HepG2 (cell line): ENCODE data around the gene ZNF700. TPM values are rescaled to one million over a fixed set of nuclear protein-coding genes. Genes with fewer than 3 reads are reported as not detected.

Experiments
- ATAC-seq: fragments of 200-7000 bp; cut with Tn5 transposase; 3 replicates; pipeline ENCODE4 v1.9.1; 2020; ENCODE audit warnings: mild to moderate bottlenecking, moderate library complexity
- BruUV-seq: library from RNA; stranded (reverse); fragments of 400-500 nt; replicated peaks from 2 replicates; lab custom pipeline; 2021; lab: Mats Ljungman, UMichigan
- CTCF ChIA-PET: fragments of 300-600 bp; formaldehyde crosslinking; extraction: SDS; loops from one replicate; lab custom pipeline; 2021; ENCODE audit warnings: low total read pairs, inconsistent platforms, low intra/inter-chr PET ratio; lab: Yijun Ruan, JAX
- POLR2A ChIA-PET: fragments of 350-600 bp; sonication (Branson Sonifier 250); formaldehyde crosslinking; loops from one replicate; lab custom pipeline; 2020; ENCODE audit warnings: antibody characterized with exemption, inconsistent platforms; lab: Yijun Ruan, JAX
- DNase-seq: peaks from one replicate; pipeline ENCODE4 v3.0.0-alpha.2; 2015; ENCODE audit warnings: low spot score
- FAIRE-seq: peaks from 3 replicates; lab custom pipeline; 2011; peaks lifted over from hg19 to GRCh38; lab: Jason Lieb, UNC
- H2AFZ ChIP-seq: one replicate; pipeline ENCODE4 v1.6.1; 2011; ENCODE audit warnings: low read length, inconsistent platforms
- H3K27ac ChIP-seq: fragments of 300-600 bp; 3 replicates; pipeline ENCODE4 v1.8.0; 2011; ENCODE audit warnings: mixed run types, mild to moderate bottlenecking, mixed read lengths, low read length, inconsistent platforms; ENCODE audit not compliant: insufficient read depth; ENCODE audit errors: extremely low read length
- H3K27me3 ChIP-seq, 2 experiments: fragments of 200-600 bp in 1 of 2; 2 replicates in 1 of 2; 3 replicates in 1 of 2; pipeline versions ENCODE4 v1.6.0 to v1.8.0; 2011; ENCODE audit warnings: low read length in 2 of 2, mild to moderate bottlenecking in 2 of 2, moderate library complexity in 2 of 2, inconsistent platforms in 1 of 2; ENCODE audit not compliant: insufficient read depth in 2 of 2, control insufficient read depth in 1 of 2
- H3K36me3 ChIP-seq, 2 experiments: fragments of 200-600 bp in 1 of 2; replicated peaks in 1 of 2; 2 replicates in 1 of 2; 3 replicates in 1 of 2; pipeline versions ENCODE4 v1.5.1 to v1.8.0; 2011; ENCODE audit warnings: low read length in 2 of 2, inconsistent platforms in 1 of 2; ENCODE audit not compliant: insufficient read depth in 2 of 2, control insufficient read depth in 1 of 2
- H3K4me1 ChIP-seq: 2 replicates; pipeline ENCODE4 v1.5.1; 2012; ENCODE audit warnings: low read length, inconsistent platforms; ENCODE audit not compliant: insufficient read depth
- H3K4me2 ChIP-seq: 2 replicates; pipeline ENCODE4 v1.6.0; 2011; ENCODE audit warnings: low read depth, low read length, inconsistent platforms
- H3K4me3 ChIP-seq, 3 experiments: fragments of 200-600 bp in 1 of 3; sonication (generic), shearing (Covaris generic) in 1 of 3; replicated peaks in 1 of 3; 2 replicates each; pipeline ENCODE4 v1.5.1; 2011 to 2016; ENCODE audit warnings: low read length in 3 of 3, inconsistent platforms in 2 of 3, low read depth in 2 of 3, mild to moderate bottlenecking in 2 of 3, control low read depth in 1 of 3, mixed read lengths in 1 of 3; ENCODE audit not compliant: insufficient read depth in 1 of 3
- H3K79me2 ChIP-seq: one replicate; pipeline ENCODE4 v1.6.1; 2011; ENCODE audit warnings: low read length, inconsistent platforms; ENCODE audit not compliant: insufficient read depth
- H3K9ac ChIP-seq: 2 replicates; pipeline ENCODE4 v1.6.0; 2011; ENCODE audit warnings: mild to moderate bottlenecking, low read depth, low read length, inconsistent platforms; ENCODE audit not compliant: insufficient read depth
- H3K9me3 ChIP-seq: 2 replicates; pipeline ENCODE4 v1.5.1; 2012; ENCODE audit warnings: mild to moderate bottlenecking, low read length
- H4K20me1 ChIP-seq: 2 replicates; pipeline ENCODE4 v1.6.0; 2011; ENCODE audit warnings: inconsistent platforms, mild to moderate bottlenecking, low read length, moderate library complexity; ENCODE audit not compliant: insufficient read depth
- PHF5A ChIP-seq: IDR thresholded peaks from one replicate; pipeline ENCODE4 v1.6.1; 2018; ENCODE audit warnings: low read depth, missing genetic modification reagents; ENCODE audit not compliant: unreplicated experiment
- ZNF331 ChIP-seq: sonication (generic); formaldehyde crosslinking; IDR thresholded peaks from 2 replicates; pipeline ENCODE4 v1.4.0; 2020; ENCODE audit warnings: missing genetic modification reagents
- ZNF460 ChIP-seq: sonication (generic); formaldehyde crosslinking; IDR thresholded peaks from 2 replicates; pipeline ENCODE4 v1.5.1; 2020; ENCODE audit warnings: missing genetic modification reagents, mild to moderate bottlenecking, borderline replicate concordance
- WGBS: methylation state at CpG from one replicate; pipeline ENCODE4 v1.1.6; 2017; ENCODE audit warnings: low lambda C conversion rate; 5-methylcytosine and 5-hydroxymethylcytosine counted together
- in situ Hi-C: cut with HindIII; loops from 2 replicates; pipeline ENCODE4 v1.10.0; 2017; ENCODE audit warnings: low pct_unique_long_range_greater_than_20kb; ENCODE audit not compliant: extremely low pct_ligation_motif_present
- intact Hi-C: fragments of 100-400 bp; cut with micrococcal nuclease; formaldehyde crosslinking; loops from one replicate; pipeline ENCODE4 v1.10.0; 2022; ENCODE audit not compliant: unreplicated experiment
- polyA plus RNA-seq, 8 experiments: library from polyadenylated mRNA; depleted of rRNA in 3 of 8; stranded (reverse) in 7 of 8; unstranded in 1 of 8; fragments of >200 nt; fragmentation: Illumina TruSeq in 4 of 8; extraction: Trizol in 4 of 8; gene quantifications; 2 replicates each; pipeline versions ENCODE4 v1.2.1 to v1.2.3, GENCODE V29; 2011 to 2016; ENCODE audit warnings: low read depth in 4 of 8, missing spikeins in 1 of 8, mixed read lengths in 1 of 8; ENCODE audit not compliant: insufficient read depth in 1 of 8
- total RNA-seq, 5 experiments: library from RNA; depleted of rRNA; stranded (reverse); fragments of >200 nt; fragmentation: Illumina TruSeq; extraction: Trizol; gene quantifications; 2 replicates each; pipeline ENCODE4 v1.2.3, GENCODE V29; 2016; ENCODE audit warnings: low read depth in 1 of 5
- TF ChIP-seq, protein P1 (sequence below), 2 experiments: sonication (generic) in 1 of 2; formaldehyde crosslinking in 1 of 2; IDR thresholded peaks; 2 replicates each; pipeline versions ENCODE4 v1.4.0 to v1.6.1; 2016 to 2020; ENCODE audit warnings: borderline replicate concordance in 1 of 2, low read depth in 1 of 2, mild to moderate bottlenecking in 1 of 2, missing genetic modification reagents in 1 of 2

Gene ZNF700
- total and polyA plus RNA-seq, 2 of the 13 experiments (the other 11 are each of a cell fraction or from before 2014, with no cell fraction given), result 6.0 to 12.8 TPM

DNA sequence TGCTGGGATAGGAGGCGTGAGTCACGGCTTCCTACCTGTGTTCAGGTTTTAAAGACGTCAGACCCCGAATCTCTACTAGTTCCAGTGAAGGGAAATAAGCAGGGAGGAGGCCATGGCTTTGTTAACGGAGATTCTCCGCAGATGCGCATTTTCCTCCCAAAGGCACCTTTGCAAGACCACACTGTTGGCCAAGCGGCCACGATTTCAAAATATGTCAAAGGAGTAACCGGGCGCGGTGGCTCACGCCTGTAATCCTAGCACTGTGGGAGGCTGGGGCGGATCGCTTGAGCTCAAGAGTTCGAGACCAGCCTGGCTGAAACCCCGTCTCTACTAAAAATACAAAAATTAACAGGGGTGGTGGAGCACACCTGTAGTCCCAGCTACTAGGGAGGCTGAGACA is 61.8 kb downstream of the ZNF700 start:
- FAIRE-seq (no peak), DNase-seq (no peak), ATAC-seq (no peak)
- no TSS peak for BruUV-seq
- intact Hi-C loops (no loop called here), in situ Hi-C loops (loop anchor here (5.0 kb wide), 1 partner anchor 99 kb away; the partner anchor contains the start of gene ZNF69)
- Histone ChIP-seq H3K4me2 (0 out of 2 replicates have a peak overlapping the region, but pooled peaks have one; percentile 89), H3K9me3 (no peaks in the 10 kb centered on the region), H2AFZ (no peak overlapping the region), H3K27ac (no peak overlapping the region), H3K9ac (no peak overlapping the region), H3K36me3 (no peaks in the 10 kb centered on the region), H4K20me1 (no peaks in the 10 kb centered on the region), H3K4me3 (no peak overlapping the region), H3K4me1 (peaks cover 18% of the 10 kb centered on the region; the same call in 1 of the 2 replicates), H3K27me3 (peaks cover 0 to 1% of the 10 kb centered on the region in 2 experiments; a peak in 1 of 5 replicates), H3K79me2 (no peaks in the 10 kb centered on the region)
- CTCF ChIA-PET, result interaction anchor here (0.9 to 3.8 kb wide), 2 partner anchors 23 to 106 kb away, joined by 3 to 50 read pairs; partner anchors contain the start of gene ZNF763
- POLR2A ChIA-PET, result interaction anchor here (1.0 to 3.1 kb wide), 2 partner anchors 63 to 66 kb away, joined by 3 to 30 read pairs; partner anchors contain the start of genes ZNF700 and ZNF878
- no peak for TF ChIP-seq ZNF331 (CRISPR knock-in tag)
- TF ChIP-seq, protein P1, sequence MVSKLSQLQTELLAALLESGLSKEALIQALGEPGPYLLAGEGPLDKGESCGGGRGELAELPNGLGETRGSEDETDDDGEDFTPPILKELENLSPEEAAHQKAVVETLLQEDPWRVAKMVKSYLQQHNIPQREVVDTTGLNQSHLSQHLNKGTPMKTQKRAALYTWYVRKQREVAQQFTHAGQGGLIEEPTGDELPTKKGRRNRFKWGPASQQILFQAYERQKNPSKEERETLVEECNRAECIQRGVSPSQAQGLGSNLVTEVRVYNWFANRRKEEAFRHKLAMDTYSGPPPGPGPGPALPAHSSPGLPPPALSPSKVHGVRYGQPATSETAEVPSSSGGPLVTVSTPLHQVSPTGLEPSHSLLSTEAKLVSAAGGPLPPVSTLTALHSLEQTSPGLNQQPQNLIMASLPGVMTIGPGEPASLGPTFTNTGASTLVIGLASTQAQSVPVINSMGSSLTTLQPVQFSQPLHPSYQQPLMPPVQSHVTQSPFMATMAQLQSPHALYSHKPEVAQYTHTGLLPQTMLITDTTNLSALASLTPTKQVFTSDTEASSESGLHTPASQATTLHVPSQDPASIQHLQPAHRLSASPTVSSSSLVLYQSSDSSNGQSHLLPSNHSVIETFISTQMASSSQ (IDR thresholded peaks at IDR 0.05; ENCODE audit: low read depth), result no peak
- TF ChIP-seq, protein P1 (CRISPR knock-in tag; IDR thresholded peaks at IDR 0.05; ENCODE audit: borderline replicate concordance), result no peak
- TF ChIP-seq PHF5A (CRISPR knock-in tag), result no peak
- peak; percentile 49; the same call in 1 of the 2 replicates for TF ChIP-seq ZNF460 (CRISPR knock-in tag)
- WGBS, result 77% methylated on average over 17 of the region's 17 CpGs
